Dedifferentiated amniotic fluid mesenchymal stem cell (primary cell): ENCODE data around the gene RPS27L.

Experiments
- DNase-seq: peaks from one replicate; pipeline ENCODE4 v3.0.0-alpha.2; 2016; ENCODE audit errors: extremely low spot score

RPS27L gene

DNA sequence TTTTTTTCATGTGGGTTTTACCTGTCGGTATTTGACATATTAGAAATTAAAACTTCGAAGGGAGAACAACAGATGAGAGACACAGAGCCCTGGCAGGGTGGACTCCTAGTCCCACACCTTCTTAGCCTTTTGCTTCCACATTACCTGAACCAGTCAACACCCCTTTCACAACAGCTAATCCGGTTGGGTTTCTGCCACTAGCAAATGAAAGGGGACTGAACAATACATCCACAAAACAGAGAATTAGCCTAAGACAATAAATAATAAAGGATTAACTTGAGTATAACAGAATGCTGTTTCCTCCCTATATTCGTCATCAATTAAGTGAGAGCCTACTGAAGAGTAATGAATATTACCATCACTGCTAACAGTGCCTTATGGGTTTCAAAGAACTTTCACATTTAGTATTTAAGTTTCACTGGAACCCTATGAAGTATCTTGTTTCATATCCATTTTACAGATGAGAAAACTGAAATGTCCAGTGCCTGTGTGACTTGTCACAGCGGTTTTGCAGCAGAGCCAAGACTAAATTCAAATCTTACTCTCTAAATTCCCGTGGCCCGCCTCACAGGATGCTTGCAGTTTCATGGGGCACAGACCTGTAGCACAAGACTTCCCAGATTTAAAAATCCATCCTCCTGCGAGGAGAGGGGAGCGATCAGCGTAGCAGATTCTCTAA lies 31.1 kb upstream of the RPS27L start:
- DNase-seq: no peak

GRCh38 chr15:63187589-63188226 lies 30.4 kb upstream of the RPS27L start:
- DNase-seq: no peak

DNA sequence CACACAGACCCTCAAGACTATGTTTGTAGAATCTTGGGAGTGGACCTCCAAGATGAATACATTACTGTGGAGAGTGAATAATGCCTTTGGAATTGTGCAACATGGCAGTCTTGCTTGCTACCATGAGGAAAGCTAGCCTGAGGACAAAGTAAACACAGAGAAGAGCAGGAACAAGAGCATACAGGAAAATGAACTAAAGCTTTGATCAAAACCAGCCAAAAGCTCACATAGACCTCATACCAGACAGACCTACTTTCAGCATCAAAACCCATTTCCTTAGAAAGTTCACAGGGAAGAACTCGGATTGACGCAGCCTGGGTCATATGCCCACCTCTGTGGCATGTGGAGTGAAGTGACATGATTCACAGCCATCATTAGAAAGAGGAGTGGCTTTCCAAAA lies 28.8 kb upstream of the RPS27L start:
- peak; percentile 59 for DNase-seq

DNA sequence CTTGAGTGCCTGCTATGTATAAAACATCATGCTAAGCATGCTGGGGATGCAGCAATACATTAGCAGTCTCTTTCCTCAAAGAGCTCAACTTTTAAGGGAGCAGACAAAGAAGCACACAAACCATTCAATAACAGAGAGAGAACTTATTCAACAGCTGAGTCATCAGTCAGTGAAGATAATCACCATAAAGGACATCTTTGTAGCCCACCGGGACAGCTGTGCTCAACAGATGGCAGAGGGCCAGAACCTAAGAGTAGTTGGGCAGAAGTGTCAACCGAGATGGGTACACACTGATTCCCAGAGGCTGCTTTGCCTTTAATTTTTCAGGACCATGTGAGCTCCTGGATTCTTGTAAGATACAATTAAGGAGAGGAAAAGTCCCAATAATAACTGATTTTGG lies 27.9 kb upstream of the RPS27L start:
- DNase-seq: no peak

DNA sequence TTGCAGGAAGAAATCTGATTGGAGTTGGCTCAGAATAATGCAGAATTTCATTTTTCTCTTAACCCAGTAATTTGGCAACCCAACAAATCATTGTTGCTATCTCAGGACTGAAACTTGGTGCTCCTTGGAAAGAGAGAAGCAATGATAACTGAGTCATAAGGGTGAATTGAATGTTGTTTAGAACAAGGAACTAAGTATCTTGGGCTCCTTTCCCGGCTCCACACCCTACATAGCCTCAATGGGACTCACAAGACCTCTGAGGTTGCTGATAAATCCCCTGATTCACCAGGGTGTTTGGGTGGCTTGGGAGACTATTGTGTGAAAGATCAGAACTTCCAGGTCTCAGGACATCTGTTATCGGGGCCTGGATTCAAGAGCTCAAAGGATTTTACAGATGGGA lies 24.4 kb upstream of the RPS27L start:
- no peak for DNase-seq

DNA sequence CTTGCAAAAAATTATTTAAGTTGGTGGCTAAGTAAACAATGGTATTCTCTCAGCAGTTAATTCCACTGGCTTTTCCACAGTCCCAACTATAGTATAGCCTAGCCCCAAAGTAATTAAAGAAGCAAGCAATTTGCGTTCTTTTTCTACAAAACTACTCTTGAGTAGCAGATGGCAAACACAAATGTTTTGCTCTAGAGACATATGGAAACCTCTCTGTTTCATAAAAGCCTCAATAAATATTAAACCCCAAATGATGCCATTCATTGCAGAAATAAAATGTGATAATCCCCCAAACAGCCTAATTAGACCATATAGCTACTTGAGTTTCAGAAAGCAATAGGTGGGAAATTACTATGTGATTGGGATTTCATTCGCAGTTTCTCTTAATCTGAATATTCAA lies 23.5 kb upstream of the RPS27L start:
- DNase-seq: no peak

DNA sequence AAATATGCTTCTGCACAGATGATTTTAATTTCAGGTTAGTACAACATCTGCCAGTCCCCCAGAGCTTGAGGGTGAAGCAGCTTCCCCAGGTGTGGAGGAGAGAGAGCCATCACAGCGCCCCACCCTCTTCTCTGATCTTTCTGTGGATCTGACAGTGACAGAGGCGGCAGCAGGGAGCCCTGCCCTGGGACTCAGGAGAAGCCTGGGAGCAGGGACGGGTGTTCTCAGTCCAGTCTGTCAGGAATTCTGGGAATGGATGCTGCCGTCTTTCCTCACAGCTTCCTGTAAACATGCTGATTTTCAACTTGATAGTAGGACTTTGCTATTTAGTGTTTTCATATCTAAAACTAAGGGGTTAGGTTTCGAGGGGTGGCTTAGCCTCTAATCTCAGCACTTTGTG lies 20.8 kb upstream of the RPS27L start:
- DNase-seq: no peak

GRCh38 chr15:63176302-63176701 lies 19.0 kb upstream of the RPS27L start:
- no peak for DNase-seq

DNA sequence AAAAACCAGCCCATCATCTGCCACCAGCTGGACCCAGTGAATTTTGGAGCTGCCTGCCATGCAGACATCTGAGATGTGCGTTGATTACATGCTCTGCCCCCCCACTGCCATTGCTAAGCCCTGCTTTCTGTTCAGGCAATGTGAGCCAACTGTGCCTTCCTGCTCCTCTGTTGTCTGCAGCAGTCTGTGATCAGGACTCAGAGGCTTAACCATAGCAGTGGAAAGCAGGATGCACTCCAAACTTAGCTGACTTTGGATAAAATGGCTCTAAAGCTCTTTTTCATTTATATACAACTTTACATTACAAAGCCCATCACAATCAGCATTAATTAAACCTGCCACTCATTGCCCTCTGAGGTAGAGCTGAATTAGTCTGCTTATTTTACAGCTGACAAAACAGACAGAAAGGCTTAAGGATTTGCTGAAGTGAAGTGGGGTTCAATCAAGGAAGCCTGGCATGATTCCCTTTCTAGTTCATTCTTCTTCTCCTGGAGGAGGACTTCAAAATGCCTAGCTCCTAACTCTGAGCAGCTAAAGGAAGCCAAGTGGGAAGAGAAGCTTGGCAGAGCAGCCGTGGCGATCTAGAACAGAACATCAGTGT lies 15.7 kb upstream of the RPS27L start:
- no peak for DNase-seq

- DNase-seq: no peak
These were observed 15.1 kb upstream of the RPS27L start for GRCh38 chr15:63172376-63172775.

- no peak for DNase-seq
These were observed 12.5 kb upstream of the RPS27L start for GRCh38 chr15:63169788-63170187.

- DNase-seq: no peak
These were observed 8.9 kb upstream of the RPS27L start for GRCh38 chr15:63166219-63166618.

GRCh38 chr15:63165166-63165859 lies 8.0 kb upstream of the RPS27L start:
- DNase-seq: no peak

GRCh38 chr15:63163217-63163616 lies 5.9 kb upstream of the RPS27L start:
- no peak for DNase-seq

GRCh38 chr15:63160638-63161037 lies 3.4 kb upstream of the RPS27L start:
- no peak for DNase-seq

GRCh38 chr15:63157891-63158431 lies 684 bp upstream of the RPS27L start:
- DNase-seq: peak; percentile 88

GRCh38 chr15:63156755-63157117 lies 541 bp downstream of the RPS27L start:
- DNase-seq: peak; percentile 21

DNA sequence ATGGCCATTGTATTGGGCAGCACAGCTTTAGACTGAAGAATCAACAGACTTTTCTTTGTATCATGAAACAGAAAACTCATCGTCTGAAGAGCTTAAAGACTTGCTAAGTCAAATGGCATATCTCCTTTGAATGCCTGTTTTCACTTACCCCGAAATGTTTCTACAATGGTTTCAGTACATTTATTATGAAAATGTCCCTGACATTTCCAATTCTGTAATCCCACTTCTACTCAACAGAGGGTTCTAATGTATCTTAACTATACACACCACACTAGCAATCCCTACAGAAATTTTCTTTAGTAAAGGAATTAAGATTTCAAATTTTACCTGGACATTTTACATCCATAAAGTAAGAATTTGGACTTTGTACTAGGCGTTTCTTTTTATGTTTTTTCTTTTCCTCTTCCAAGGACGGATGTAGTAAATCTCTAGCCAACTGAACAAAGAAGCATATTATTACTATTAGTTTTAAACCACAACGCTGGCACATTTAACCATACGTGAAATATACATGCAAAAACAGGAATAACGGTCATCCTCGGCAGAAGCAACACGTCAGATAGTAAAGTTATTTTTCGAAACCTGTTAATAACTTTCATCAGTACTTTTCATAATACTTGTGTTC lies 1.1 kb downstream of the RPS27L start:
- no peak for DNase-seq

- DNase-seq: no peak
These were observed 1.8 kb downstream of the RPS27L start for GRCh38 chr15:63155486-63155885.

GRCh38 chr15:63151665-63152064 lies 5.6 kb downstream of the RPS27L start:
- no peak for DNase-seq

- no peak for DNase-seq
These were observed 10.6 kb downstream of the RPS27L start for GRCh38 chr15:63146684-63147083.

GRCh38 chr15:63145426-63145825 lies 11.9 kb downstream of the RPS27L start:
- no peak for DNase-seq
